WTC11 (cell line): ENCODE results near the gene TRAPPC3. TPM values are rescaled to one million over a fixed set of nuclear protein-coding genes. Genes with fewer than 3 reads are reported as not detected.

Source experiments
- ATAC-seq: fragments of 200-7000 bp; cut with Tn5 transposase; 2 replicates; pipeline ENCODE4 v1.10.0; 2021; ENCODE audit warnings: mild to moderate bottlenecking, moderate library complexity
- CTCF ChIA-PET: fragments of 300-600 bp; sonication (Branson Sonifier 250); formaldehyde crosslinking; loops from one replicate; lab custom pipeline; 2021; ENCODE audit warnings: antibody characterized with exemption; lab: Charles Lee
- POLR2A ChIA-PET: fragments of 350-600 bp; sonication (Branson Sonifier 250); formaldehyde crosslinking; loops from one replicate; lab custom pipeline; 2021; ENCODE audit warnings: antibody characterized with exemption; lab: Charles Lee
- DNase-seq: peaks from one replicate; pipeline ENCODE4 v3.0.0; 2021; ENCODE audit warnings: low spot score
- H3K27ac Mint-ChIP-seq: 2 replicates; pipeline ENCODE4 v1.8.0; 2021; ENCODE audit warnings: mixed read lengths
- H3K27me3 Mint-ChIP-seq: 2 replicates; pipeline ENCODE4 v1.8.0; 2021; ENCODE audit warnings: low read depth, mild to moderate bottlenecking, moderate library complexity, mixed read lengths
- H3K36me3 Mint-ChIP-seq: 2 replicates; pipeline ENCODE4 v1.8.0; 2021; ENCODE audit warnings: mixed read lengths
- H3K4me1 Mint-ChIP-seq: 2 replicates; pipeline ENCODE4 v1.8.0; 2022; ENCODE audit warnings: mixed read lengths
- H3K4me3 Mint-ChIP-seq: 2 replicates; pipeline ENCODE4 v1.8.0; 2021; ENCODE audit warnings: mild to moderate bottlenecking, moderate library complexity, mixed read lengths
- H3K9me3 Mint-ChIP-seq: 2 replicates; pipeline ENCODE4 v1.8.0; 2021; ENCODE audit warnings: mixed read lengths
- CREM ChIP-seq: sonication (generic); formaldehyde crosslinking; IDR thresholded peaks from 2 replicates; pipeline ENCODE4 v1.8.1; 2022; ENCODE audit warnings: mild to moderate bottlenecking, missing genetic modification reagents, moderate library complexity
- FOXP1 ChIP-seq: sonication (generic); formaldehyde crosslinking; IDR thresholded peaks from 2 replicates; pipeline ENCODE4 v1.8.0; 2022; ENCODE audit warnings: missing genetic modification reagents, mild to moderate bottlenecking, moderate library complexity, borderline replicate concordance
- JAZF1 ChIP-seq: fragments of 250-450 bp; sonication (Bioruptor Pico); IDR thresholded peaks from 2 replicates; pipeline ENCODE4 v1.9.0; 2021; ENCODE audit warnings: moderate library complexity, mild to moderate bottlenecking, inconsistent platforms
- NFE2L1 ChIP-seq: sonication (generic); formaldehyde crosslinking; IDR thresholded peaks from 2 replicates; pipeline ENCODE4 v1.8.1; 2023; ENCODE audit warnings: missing genetic modification reagents
- NFYB ChIP-seq: sonication (generic); formaldehyde crosslinking; conservative IDR thresholded peaks from 2 replicates; pipeline ENCODE4 v1.8.0; 2022; ENCODE audit warnings: low read depth, missing genetic modification reagents
- SMAD4 ChIP-seq: sonication (generic); formaldehyde crosslinking; IDR thresholded peaks from 2 replicates; pipeline ENCODE4 v1.8.0; 2022; ENCODE audit warnings: mild to moderate bottlenecking, missing genetic modification reagents
- SP1 ChIP-seq: sonication (generic); formaldehyde crosslinking; conservative IDR thresholded peaks from 2 replicates; pipeline ENCODE4 v1.8.1; 2022; ENCODE audit warnings: missing genetic modification reagents
- TCF7 ChIP-seq: sonication (generic); formaldehyde crosslinking; IDR thresholded peaks from 2 replicates; pipeline ENCODE4 v1.8.0; 2022; ENCODE audit warnings: mild to moderate bottlenecking, low read depth, missing genetic modification reagents, moderate library complexity
- TEAD1 ChIP-seq: sonication (generic); formaldehyde crosslinking; IDR thresholded peaks from 2 replicates; pipeline ENCODE4 v1.8.0; 2022; ENCODE audit warnings: mild to moderate bottlenecking, missing genetic modification reagents
- ZNF121 ChIP-seq: sonication (generic); formaldehyde crosslinking; IDR thresholded peaks from 2 replicates; pipeline ENCODE4 v1.8.0; 2023; ENCODE audit warnings: missing genetic modification reagents
- ZNF138 ChIP-seq: sonication (generic); formaldehyde crosslinking; conservative IDR thresholded peaks from 2 replicates; pipeline ENCODE4 v1.8.1; 2022; ENCODE audit warnings: mild to moderate bottlenecking, moderate library complexity, missing genetic modification reagents
- ZNF396 ChIP-seq: fragments of 250-450 bp; sonication (Bioruptor Pico); IDR thresholded peaks from 2 replicates; pipeline ENCODE4 v1.8.0; 2021; ENCODE audit warnings: mild to moderate bottlenecking, moderate library complexity, borderline replicate concordance
- ZNF671 ChIP-seq: fragments of 250-450 bp; sonication (Bioruptor Pico); IDR thresholded peaks from 2 replicates; pipeline ENCODE4 v1.8.0; 2021; ENCODE audit warnings: mild to moderate bottlenecking
- total RNA-seq: library from RNA; stranded (reverse); gene quantifications from 3 replicates; pipeline ENCODE4 v1.2.3, GENCODE V29; 2021
- TF ChIP-seq, protein P1 (sequence below): fragments of 200-600 bp; IDR thresholded peaks from 2 replicates; pipeline ENCODE4 v1.8.0; 2022; ENCODE audit warnings: antibody characterized with exemption
- TF ChIP-seq, protein P2 (sequence below): sonication (generic); formaldehyde crosslinking; IDR thresholded peaks from 2 replicates; pipeline ENCODE4 v1.8.0; 2022; ENCODE audit warnings: mild to moderate bottlenecking, missing genetic modification reagents
- TF ChIP-seq, protein P3 (sequence below): sonication (generic); formaldehyde crosslinking; IDR thresholded peaks from 2 replicates; pipeline ENCODE4 v1.8.1; 2023; ENCODE audit warnings: mild to moderate bottlenecking, missing genetic modification reagents
- TF ChIP-seq, protein P4 (sequence below): sonication (generic); formaldehyde crosslinking; IDR thresholded peaks from 2 replicates; pipeline ENCODE4 v1.8.0; 2022; ENCODE audit warnings: mild to moderate bottlenecking, missing genetic modification reagents
- TF ChIP-seq, protein P5 (sequence below): sonication (generic); formaldehyde crosslinking; IDR thresholded peaks from 2 replicates; pipeline ENCODE4 v1.8.0; 2022; ENCODE audit warnings: mild to moderate bottlenecking, missing genetic modification reagents
- TF ChIP-seq, protein P6 (sequence below): sonication (generic); formaldehyde crosslinking; IDR thresholded peaks from 2 replicates; pipeline ENCODE4 v1.8.1; 2023; ENCODE audit warnings: mild to moderate bottlenecking, missing genetic modification reagents, moderate library complexity

The TRAPPC3 gene
- total RNA-seq, 1 experiment from 2014 or later = 48.9 TPM

DNA sequence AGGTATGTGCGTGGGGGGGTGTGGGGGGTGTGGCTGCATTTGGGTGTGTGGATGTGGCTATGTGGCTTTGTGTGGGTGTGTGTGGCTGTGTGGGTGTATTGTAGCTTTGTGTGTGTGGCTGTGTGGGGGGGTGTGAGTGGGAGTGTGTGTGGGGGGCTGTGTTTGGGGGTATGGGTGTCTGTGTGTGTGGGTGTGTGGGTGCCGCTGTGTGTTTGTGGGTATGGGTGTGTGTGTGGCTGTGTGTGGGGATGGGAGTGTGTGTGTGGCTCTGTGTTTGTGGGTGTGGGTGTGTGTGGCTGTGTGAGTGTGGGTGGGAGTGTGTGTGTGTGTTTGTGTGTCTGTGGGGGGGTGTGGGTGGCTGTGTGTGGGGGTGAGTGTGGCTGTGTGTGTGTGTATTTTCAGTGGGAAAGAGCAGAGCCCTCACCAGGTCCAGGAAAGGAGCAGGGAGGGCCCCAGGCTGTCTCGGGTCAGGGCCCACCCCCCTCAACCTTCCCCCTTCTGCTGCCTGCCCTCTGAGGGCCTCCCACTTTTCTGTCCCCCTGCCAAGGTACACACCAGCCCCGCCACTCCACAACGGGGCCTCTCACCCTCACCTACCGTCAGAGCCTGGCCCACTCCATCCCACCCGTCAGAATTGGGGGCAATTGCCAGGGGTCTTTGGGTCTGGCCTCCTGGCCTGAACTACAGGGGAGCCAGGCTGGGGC lies 22.3 kb downstream of the TRAPPC3 start (continued):
- TF ChIP-seq, protein P1, sequence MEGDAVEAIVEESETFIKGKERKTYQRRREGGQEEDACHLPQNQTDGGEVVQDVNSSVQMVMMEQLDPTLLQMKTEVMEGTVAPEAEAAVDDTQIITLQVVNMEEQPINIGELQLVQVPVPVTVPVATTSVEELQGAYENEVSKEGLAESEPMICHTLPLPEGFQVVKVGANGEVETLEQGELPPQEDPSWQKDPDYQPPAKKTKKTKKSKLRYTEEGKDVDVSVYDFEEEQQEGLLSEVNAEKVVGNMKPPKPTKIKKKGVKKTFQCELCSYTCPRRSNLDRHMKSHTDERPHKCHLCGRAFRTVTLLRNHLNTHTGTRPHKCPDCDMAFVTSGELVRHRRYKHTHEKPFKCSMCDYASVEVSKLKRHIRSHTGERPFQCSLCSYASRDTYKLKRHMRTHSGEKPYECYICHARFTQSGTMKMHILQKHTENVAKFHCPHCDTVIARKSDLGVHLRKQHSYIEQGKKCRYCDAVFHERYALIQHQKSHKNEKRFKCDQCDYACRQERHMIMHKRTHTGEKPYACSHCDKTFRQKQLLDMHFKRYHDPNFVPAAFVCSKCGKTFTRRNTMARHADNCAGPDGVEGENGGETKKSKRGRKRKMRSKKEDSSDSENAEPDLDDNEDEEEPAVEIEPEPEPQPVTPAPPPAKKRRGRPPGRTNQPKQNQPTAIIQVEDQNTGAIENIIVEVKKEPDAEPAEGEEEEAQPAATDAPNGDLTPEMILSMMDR = no peak
- TF ChIP-seq, protein P2, sequence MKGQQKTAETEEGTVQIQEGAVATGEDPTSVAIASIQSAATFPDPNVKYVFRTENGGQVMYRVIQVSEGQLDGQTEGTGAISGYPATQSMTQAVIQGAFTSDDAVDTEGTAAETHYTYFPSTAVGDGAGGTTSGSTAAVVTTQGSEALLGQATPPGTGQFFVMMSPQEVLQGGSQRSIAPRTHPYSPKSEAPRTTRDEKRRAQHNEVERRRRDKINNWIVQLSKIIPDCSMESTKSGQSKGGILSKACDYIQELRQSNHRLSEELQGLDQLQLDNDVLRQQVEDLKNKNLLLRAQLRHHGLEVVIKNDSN (CRISPR knock-in tag) = no peak
- TF ChIP-seq ZNF138 = no peak
- TF ChIP-seq, all 79 proteins: peak for 0

DNA sequence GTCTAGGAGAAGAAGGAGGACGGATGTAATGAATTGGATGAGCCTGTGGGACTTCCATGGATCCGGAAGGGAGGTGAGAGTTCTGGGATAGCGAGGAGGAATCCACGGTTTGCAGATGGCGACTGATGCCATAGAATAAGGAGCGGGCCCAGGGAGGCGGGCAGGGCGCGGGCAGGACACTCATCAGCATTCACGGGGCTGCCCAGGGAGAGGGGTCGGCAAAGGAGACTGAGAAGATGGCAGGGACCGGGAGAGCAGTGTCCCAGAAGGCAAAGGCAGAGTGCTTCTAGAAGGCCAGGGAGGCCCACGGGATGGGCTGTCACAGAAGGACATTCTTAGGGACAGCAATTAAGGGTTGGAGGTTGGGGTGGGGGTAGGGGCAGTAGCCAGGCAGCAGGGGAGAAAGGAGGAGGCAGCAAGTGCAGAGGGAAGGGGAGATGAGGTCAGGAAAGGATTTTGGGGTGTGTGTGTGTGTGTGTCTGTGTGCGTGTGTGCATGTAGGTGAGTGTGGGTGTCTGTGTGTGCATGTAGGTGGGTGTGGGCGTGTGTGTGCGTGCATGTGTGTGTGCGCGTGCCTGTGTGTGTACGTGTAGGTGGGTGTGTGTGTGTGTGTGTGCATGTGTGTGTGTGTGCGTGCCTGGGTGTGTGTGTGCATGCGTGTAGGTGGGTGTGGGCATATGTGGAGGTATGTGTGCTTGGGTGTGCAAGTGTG lies 23.1 kb downstream of the TRAPPC3 start:
- DNase-seq = no peak
- Mint-ChIP-seq H3K36me3 (no peaks in the 10 kb centered on the region), H3K4me3 (peak overlapping the region; percentile 62), H3K9me3 (no peaks in the 10 kb centered on the region), H3K4me1 (peaks cover 13% of the 10 kb centered on the region), H3K27me3 (peaks cover 40% of the 10 kb centered on the region), H3K27ac (no peak overlapping the region)
- ChIA-PET CTCF (interaction anchor here (1.0 kb wide), 1 partner anchor 29 kb away, joined by 5 read pairs; no protein-coding TSS in a partner anchor), POLR2A (no interaction called here)
- ATAC-seq = no peak
- TF ChIP-seq ZNF671 = no peak
- 0 out of 2 replicates have a peak, but pooled peaks have one; percentile 22 for TF ChIP-seq SP1 (CRISPR knock-in tag)

DNA sequence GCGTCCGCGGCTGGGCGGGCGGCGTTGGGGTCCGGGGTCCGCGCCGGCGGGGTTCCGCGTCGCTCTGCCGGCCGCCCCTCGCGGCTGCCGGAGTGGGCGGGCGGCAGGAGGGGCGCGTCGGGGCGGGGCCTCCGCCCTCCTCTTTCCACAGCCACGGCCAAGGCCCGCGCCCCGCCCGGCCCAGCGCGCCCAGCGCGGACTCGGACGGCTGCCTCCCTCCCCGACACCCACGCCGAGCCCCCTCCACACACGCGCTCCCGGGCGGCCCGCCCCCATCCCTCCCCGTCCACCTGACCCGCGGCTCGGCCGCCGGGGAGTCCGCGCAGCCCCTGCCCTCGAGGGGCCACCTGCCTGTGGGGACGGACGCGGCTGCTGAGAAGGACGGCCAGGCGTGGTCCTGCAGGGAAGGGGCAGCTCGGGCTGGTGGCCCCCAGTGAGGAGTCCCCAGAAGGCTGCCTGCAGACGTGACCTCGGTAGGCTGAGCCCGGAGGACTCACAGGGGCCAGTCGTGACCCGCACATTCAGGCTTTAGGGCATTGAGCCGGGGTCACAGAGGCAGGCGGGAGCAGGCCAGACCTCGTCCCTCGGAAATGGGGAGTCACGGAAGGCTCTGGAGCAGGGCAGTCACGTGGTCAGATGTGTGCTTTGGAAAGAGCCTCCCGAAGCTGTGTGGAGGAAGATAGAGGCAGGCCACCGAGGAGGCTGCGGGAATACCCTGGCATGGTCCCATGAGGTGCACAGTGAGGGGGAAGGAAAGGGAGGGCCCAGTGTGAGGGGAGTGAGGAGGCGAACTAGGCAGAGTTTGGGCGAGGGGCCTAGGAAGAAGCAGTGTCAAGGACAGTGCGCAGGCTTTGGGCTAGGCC lies 23.9 kb downstream of the TRAPPC3 start, which contains the start of gene COL8A2:
Gene COL8A2, minus strand, starts transcription at position 94 of the 863 bp plus-strand sequence. CDS start 24,980 bp downstream, outside the sequence.
- ChIA-PET POLR2A (interaction anchor here (0.5 kb wide), 1 partner anchor 1475 kb away, joined by 7 read pairs; no protein-coding TSS in a partner anchor), CTCF (no interaction called here)
- H3K27me3 Mint-ChIP-seq = peaks cover 40% of the 10 kb centered on the region
- H3K36me3 Mint-ChIP-seq = no peaks in the 10 kb centered on the region
- H3K4me3 Mint-ChIP-seq = peak within 1 kb of the TSS; percentile 72
- ATAC-seq = peak; percentile 23
- DNase-seq = peak; percentile 30
- TF ChIP-seq TCF7 (no peak), JAZF1 (CRISPR knock-in tag) (no peak), CREM (CRISPR knock-in tag) (no peak), NFYB (no peak), TEAD1 (CRISPR knock-in tag) (no peak), FOXP1 (CRISPR knock-in tag) (peak; percentile 26; the same call in 1 of the 2 replicates), SP1 (CRISPR knock-in tag) (0 out of 2 replicates have a peak, but pooled peaks have one; percentile 12), ZNF121 (CRISPR knock-in tag) (no peak), ZNF396 (CRISPR knock-in tag) (no peak), SMAD4 (CRISPR knock-in tag) (no peak), NFE2L1 (CRISPR knock-in tag) (0 out of 2 replicates have a peak, but pooled peaks have one; percentile 12)
- TF ChIP-seq, protein P2 (CRISPR knock-in tag) = peak; percentile 79
- TF ChIP-seq, protein P3, sequence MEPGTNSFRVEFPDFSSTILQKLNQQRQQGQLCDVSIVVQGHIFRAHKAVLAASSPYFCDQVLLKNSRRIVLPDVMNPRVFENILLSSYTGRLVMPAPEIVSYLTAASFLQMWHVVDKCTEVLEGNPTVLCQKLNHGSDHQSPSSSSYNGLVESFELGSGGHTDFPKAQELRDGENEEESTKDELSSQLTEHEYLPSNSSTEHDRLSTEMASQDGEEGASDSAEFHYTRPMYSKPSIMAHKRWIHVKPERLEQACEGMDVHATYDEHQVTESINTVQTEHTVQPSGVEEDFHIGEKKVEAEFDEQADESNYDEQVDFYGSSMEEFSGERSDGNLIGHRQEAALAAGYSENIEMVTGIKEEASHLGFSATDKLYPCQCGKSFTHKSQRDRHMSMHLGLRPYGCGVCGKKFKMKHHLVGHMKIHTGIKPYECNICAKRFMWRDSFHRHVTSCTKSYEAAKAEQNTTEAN (CRISPR knock-in tag) = 0 out of 2 replicates have a peak, but pooled peaks have one; percentile 59
- TF ChIP-seq, protein P4, sequence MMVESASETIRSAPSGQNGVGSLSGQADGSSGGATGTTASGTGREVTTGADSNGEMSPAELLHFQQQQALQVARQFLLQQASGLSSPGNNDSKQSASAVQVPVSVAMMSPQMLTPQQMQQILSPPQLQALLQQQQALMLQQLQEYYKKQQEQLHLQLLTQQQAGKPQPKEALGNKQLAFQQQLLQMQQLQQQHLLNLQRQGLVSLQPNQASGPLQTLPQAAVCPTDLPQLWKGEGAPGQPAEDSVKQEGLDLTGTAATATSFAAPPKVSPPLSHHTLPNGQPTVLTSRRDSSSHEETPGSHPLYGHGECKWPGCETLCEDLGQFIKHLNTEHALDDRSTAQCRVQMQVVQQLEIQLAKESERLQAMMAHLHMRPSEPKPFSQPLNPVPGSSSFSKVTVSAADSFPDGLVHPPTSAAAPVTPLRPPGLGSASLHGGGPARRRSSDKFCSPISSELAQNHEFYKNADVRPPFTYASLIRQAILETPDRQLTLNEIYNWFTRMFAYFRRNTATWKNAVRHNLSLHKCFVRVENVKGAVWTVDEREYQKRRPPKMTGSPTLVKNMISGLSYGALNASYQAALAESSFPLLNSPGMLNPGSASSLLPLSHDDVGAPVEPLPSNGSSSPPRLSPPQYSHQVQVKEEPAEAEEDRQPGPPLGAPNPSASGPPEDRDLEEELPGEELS = 0 out of 2 replicates have a peak, but pooled peaks have one; percentile 45
- TF ChIP-seq, protein P5, sequence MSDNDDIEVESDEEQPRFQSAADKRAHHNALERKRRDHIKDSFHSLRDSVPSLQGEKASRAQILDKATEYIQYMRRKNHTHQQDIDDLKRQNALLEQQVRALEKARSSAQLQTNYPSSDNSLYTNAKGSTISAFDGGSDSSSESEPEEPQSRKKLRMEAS = peak; percentile 62
- TF ChIP-seq, protein P6, sequence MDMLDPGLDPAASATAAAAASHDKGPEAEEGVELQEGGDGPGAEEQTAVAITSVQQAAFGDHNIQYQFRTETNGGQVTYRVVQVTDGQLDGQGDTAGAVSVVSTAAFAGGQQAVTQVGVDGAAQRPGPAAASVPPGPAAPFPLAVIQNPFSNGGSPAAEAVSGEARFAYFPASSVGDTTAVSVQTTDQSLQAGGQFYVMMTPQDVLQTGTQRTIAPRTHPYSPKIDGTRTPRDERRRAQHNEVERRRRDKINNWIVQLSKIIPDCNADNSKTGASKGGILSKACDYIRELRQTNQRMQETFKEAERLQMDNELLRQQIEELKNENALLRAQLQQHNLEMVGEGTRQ (CRISPR knock-in tag) = peak; percentile 86
- no peaks in the 10 kb centered on the region for H3K9me3 Mint-ChIP-seq
- peaks cover 13% of the 10 kb centered on the region for H3K4me1 Mint-ChIP-seq
- H3K27ac Mint-ChIP-seq = no peak within 1 kb of the TSS
